Measurements from ENCODE around the gene TGFBR2.

TGFBR2 gene

GRCh38 chr3:30606301-30607031 lies at the start of gene TGFBR2:
Gene TGFBR2, plus strand, starts transcription at chr3:30606601. Its CDS starts 283 bp downstream, at chr3:30606884.
- H3K27me3 ChIP-seq (ENCODE audit: low read depth, low read length): no peaks in the 10 kb centered on the region
- peaks cover 9 to 14% of the 10 kb centered on the region in 2 donors for H3K4me1 ChIP-seq (ENCODE audit: control insufficient read depth in 1 of 2, insufficient read depth in 2 of 2, low read length in 2 of 2)
- H3K4me3 ChIP-seq (ENCODE audit: low read depth in 1 of 2, low read length in 2 of 2): peak within 1 kb of the TSS; percentile 87 to 97
- peak within 1 kb of the TSS; percentile 97 for H3K27ac ChIP-seq (ENCODE audit: low read length)
- H3K9me3 ChIP-seq (ENCODE audit: control insufficient read depth in 1 of 2, low read length in 2 of 2): no peaks in the 10 kb centered on the region
- H3K36me3 ChIP-seq (ENCODE audit: control insufficient read depth in 1 of 2, insufficient read depth in 2 of 2, low read length in 2 of 2): no peaks in the 10 kb centered on the region

- Histone ChIP-seq H3K27me3 (ENCODE audit: low read depth, low read length) (no peaks in the 10 kb centered on the region), H3K4me3 (ENCODE audit: low read depth in 1 of 2, low read length in 2 of 2) (no peak overlapping the region), H3K9me3 (ENCODE audit: control insufficient read depth in 1 of 2, low read length in 2 of 2) (no peaks in the 10 kb centered on the region), H3K4me1 (ENCODE audit: control insufficient read depth in 1 of 2, insufficient read depth in 2 of 2, low read length in 2 of 2) (peaks cover 0 to 4% of the 10 kb centered on the region in 2 donors), H3K36me3 (ENCODE audit: control insufficient read depth in 1 of 2, insufficient read depth in 2 of 2, low read length in 2 of 2) (no peaks in the 10 kb centered on the region), H3K27ac (ENCODE audit: low read length) (no peak overlapping the region)
Measured at GRCh38 chr3:30557746-30558303, 48.6 kb upstream of the TGFBR2 start.

GRCh38 chr3:30563956-30564355 lies 42.4 kb upstream of the TGFBR2 start:
- H3K9me3 ChIP-seq (ENCODE audit: control insufficient read depth in 1 of 2, low read length in 2 of 2): no peaks in the 10 kb centered on the region
- no peaks in the 10 kb centered on the region for H3K27me3 ChIP-seq (ENCODE audit: low read depth, low read length)
- no peaks in the 10 kb centered on the region for H3K4me1 ChIP-seq (ENCODE audit: control insufficient read depth in 1 of 2, insufficient read depth in 2 of 2, low read length in 2 of 2)
- no peaks in the 10 kb centered on the region for H3K36me3 ChIP-seq (ENCODE audit: control insufficient read depth in 1 of 2, insufficient read depth in 2 of 2, low read length in 2 of 2)
- H3K4me3 ChIP-seq (ENCODE audit: low read depth in 1 of 2, low read length in 2 of 2): no peak overlapping the region
- H3K27ac ChIP-seq (ENCODE audit: low read length): no peak overlapping the region

- no peak overlapping the region for H3K27ac ChIP-seq (ENCODE audit: low read length)
- no peaks in the 10 kb centered on the region for H3K4me1 ChIP-seq (ENCODE audit: control insufficient read depth in 1 of 2, insufficient read depth in 2 of 2, low read length in 2 of 2)
- no peak overlapping the region for H3K4me3 ChIP-seq (ENCODE audit: low read depth in 1 of 2, low read length in 2 of 2)
- H3K27me3 ChIP-seq (ENCODE audit: low read depth, low read length): no peaks in the 10 kb centered on the region
- no peaks in the 10 kb centered on the region for H3K9me3 ChIP-seq (ENCODE audit: control insufficient read depth in 1 of 2, low read length in 2 of 2)
- no peaks in the 10 kb centered on the region for H3K36me3 ChIP-seq (ENCODE audit: control insufficient read depth in 1 of 2, insufficient read depth in 2 of 2, low read length in 2 of 2)
Measured at GRCh38 chr3:30567139-30567753, 39.2 kb upstream of the TGFBR2 start.

GRCh38 chr3:30576946-30577345 lies 29.5 kb upstream of the TGFBR2 start:
- Histone ChIP-seq H3K27ac (ENCODE audit: low read length) (no peak overlapping the region), H3K4me3 (ENCODE audit: low read depth in 1 of 2, low read length in 2 of 2) (no peak overlapping the region), H3K27me3 (ENCODE audit: low read depth, low read length) (no peaks in the 10 kb centered on the region), H3K9me3 (ENCODE audit: control insufficient read depth in 1 of 2, low read length in 2 of 2) (no peaks in the 10 kb centered on the region), H3K4me1 (ENCODE audit: control insufficient read depth in 1 of 2, insufficient read depth in 2 of 2, low read length in 2 of 2) (peaks cover 0 to 7% of the 10 kb centered on the region in 2 donors), H3K36me3 (ENCODE audit: control insufficient read depth in 1 of 2, insufficient read depth in 2 of 2, low read length in 2 of 2) (no peaks in the 10 kb centered on the region)

GRCh38 chr3:30577788-30578187 lies 28.6 kb upstream of the TGFBR2 start:
- Histone ChIP-seq H3K27me3 (ENCODE audit: low read depth, low read length) (no peaks in the 10 kb centered on the region), H3K4me1 (ENCODE audit: control insufficient read depth in 1 of 2, insufficient read depth in 2 of 2, low read length in 2 of 2) (peaks cover 0 to 7% of the 10 kb centered on the region in 2 donors), H3K27ac (ENCODE audit: low read length) (no peak overlapping the region), H3K4me3 (ENCODE audit: low read depth in 1 of 2, low read length in 2 of 2) (no peak overlapping the region), H3K36me3 (ENCODE audit: control insufficient read depth in 1 of 2, insufficient read depth in 2 of 2, low read length in 2 of 2) (no peaks in the 10 kb centered on the region), H3K9me3 (ENCODE audit: control insufficient read depth in 1 of 2, low read length in 2 of 2) (no peaks in the 10 kb centered on the region)

GRCh38 chr3:30578479-30578878 lies 27.9 kb upstream of the TGFBR2 start:
- peaks cover 0 to 7% of the 10 kb centered on the region in 2 donors for H3K4me1 ChIP-seq (ENCODE audit: control insufficient read depth in 1 of 2, insufficient read depth in 2 of 2, low read length in 2 of 2)
- H3K36me3 ChIP-seq (ENCODE audit: control insufficient read depth in 1 of 2, insufficient read depth in 2 of 2, low read length in 2 of 2): no peaks in the 10 kb centered on the region
- H3K27ac ChIP-seq (ENCODE audit: low read length): no peak overlapping the region

GRCh38 chr3:30578986-30579579 lies 27.3 kb upstream of the TGFBR2 start:
- no peaks in the 10 kb centered on the region for H3K9me3 ChIP-seq (ENCODE audit: control insufficient read depth in 1 of 2, low read length in 2 of 2)
- no peaks in the 10 kb centered on the region for H3K27me3 ChIP-seq (ENCODE audit: low read depth, low read length)
- H3K27ac ChIP-seq (ENCODE audit: low read length): no peak overlapping the region
- peaks cover 0 to 7% of the 10 kb centered on the region in 2 donors for H3K4me1 ChIP-seq (ENCODE audit: control insufficient read depth in 1 of 2, insufficient read depth in 2 of 2, low read length in 2 of 2)
- H3K4me3 ChIP-seq (ENCODE audit: low read depth in 1 of 2, low read length in 2 of 2): no peak overlapping the region
- H3K36me3 ChIP-seq (ENCODE audit: control insufficient read depth in 1 of 2, insufficient read depth in 2 of 2, low read length in 2 of 2): no peaks in the 10 kb centered on the region

More at GRCh38 chr3:30578479-30578878, 27.9 kb upstream of the TGFBR2 start:
- no peak overlapping the region for H3K4me3 ChIP-seq (ENCODE audit: low read depth in 1 of 2, low read length in 2 of 2)
- H3K27me3 ChIP-seq (ENCODE audit: low read depth, low read length): no peaks in the 10 kb centered on the region
- no peaks in the 10 kb centered on the region for H3K9me3 ChIP-seq (ENCODE audit: control insufficient read depth in 1 of 2, low read length in 2 of 2)

- H3K36me3 ChIP-seq (ENCODE audit: control insufficient read depth in 1 of 2, insufficient read depth in 2 of 2, low read length in 2 of 2): no peaks in the 10 kb centered on the region
- H3K4me1 ChIP-seq (ENCODE audit: control insufficient read depth in 1 of 2, insufficient read depth in 2 of 2, low read length in 2 of 2): peaks cover 0 to 7% of the 10 kb centered on the region in 2 donors
- H3K4me3 ChIP-seq (ENCODE audit: low read depth in 1 of 2, low read length in 2 of 2): no peak overlapping the region
- H3K27ac ChIP-seq (ENCODE audit: low read length): no peak overlapping the region
- H3K27me3 ChIP-seq (ENCODE audit: low read depth, low read length): no peaks in the 10 kb centered on the region
- H3K9me3 ChIP-seq (ENCODE audit: control insufficient read depth in 1 of 2, low read length in 2 of 2): no peaks in the 10 kb centered on the region
Measured at GRCh38 chr3:30581067-30581585, 25.3 kb upstream of the TGFBR2 start.

GRCh38 chr3:30581982-30582381 lies 24.4 kb upstream of the TGFBR2 start:
- Histone ChIP-seq H3K4me1 (ENCODE audit: control insufficient read depth in 1 of 2, insufficient read depth in 2 of 2, low read length in 2 of 2) (peaks cover 0 to 9% of the 10 kb centered on the region in 2 donors), H3K4me3 (ENCODE audit: low read depth in 1 of 2, low read length in 2 of 2) (no peak overlapping the region), H3K27ac (ENCODE audit: low read length) (no peak overlapping the region), H3K36me3 (ENCODE audit: control insufficient read depth in 1 of 2, insufficient read depth in 2 of 2, low read length in 2 of 2) (no peaks in the 10 kb centered on the region), H3K9me3 (ENCODE audit: control insufficient read depth in 1 of 2, low read length in 2 of 2) (no peaks in the 10 kb centered on the region), H3K27me3 (ENCODE audit: low read depth, low read length) (no peaks in the 10 kb centered on the region)

- H3K27ac ChIP-seq (ENCODE audit: low read length): no peak overlapping the region
- H3K4me3 ChIP-seq (ENCODE audit: low read depth in 1 of 2, low read length in 2 of 2): no peak overlapping the region
- H3K27me3 ChIP-seq (ENCODE audit: low read depth, low read length): no peaks in the 10 kb centered on the region
- H3K4me1 ChIP-seq (ENCODE audit: control insufficient read depth in 1 of 2, insufficient read depth in 2 of 2, low read length in 2 of 2): peaks cover 0 to 8% of the 10 kb centered on the region in 2 donors
- no peaks in the 10 kb centered on the region for H3K36me3 ChIP-seq (ENCODE audit: control insufficient read depth in 1 of 2, insufficient read depth in 2 of 2, low read length in 2 of 2)
- H3K9me3 ChIP-seq (ENCODE audit: control insufficient read depth in 1 of 2, low read length in 2 of 2): no peaks in the 10 kb centered on the region
Measured at GRCh38 chr3:30583973-30584372, 22.4 kb upstream of the TGFBR2 start.

Measured in muscle layer of duodenum (tissue), 2 donors.